Fibroblast of pulmonary artery (primary cell): Measurements from ENCODE around the gene CDADC1.

ENCODE experiments used
- DNase-seq: peaks from one replicate; pipeline ENCODE4 v3.0.0-alpha.2; 2010; ENCODE audit warnings: low read depth
- H3K4me3 ChIP-seq: replicated peaks from 2 replicates; pipeline ENCODE4 v1.5.1; 2011; ENCODE audit warnings: low read depth, mild to moderate bottlenecking, control low read depth, low read length, moderate library complexity
- CTCF ChIP-seq: IDR thresholded peaks from 2 replicates; pipeline ENCODE4 v1.5.1; 2011; ENCODE audit warnings: mild to moderate bottlenecking, control low read depth, low read length, inconsistent platforms; ENCODE audit errors: missing control alignments

CDADC1 gene

DNA sequence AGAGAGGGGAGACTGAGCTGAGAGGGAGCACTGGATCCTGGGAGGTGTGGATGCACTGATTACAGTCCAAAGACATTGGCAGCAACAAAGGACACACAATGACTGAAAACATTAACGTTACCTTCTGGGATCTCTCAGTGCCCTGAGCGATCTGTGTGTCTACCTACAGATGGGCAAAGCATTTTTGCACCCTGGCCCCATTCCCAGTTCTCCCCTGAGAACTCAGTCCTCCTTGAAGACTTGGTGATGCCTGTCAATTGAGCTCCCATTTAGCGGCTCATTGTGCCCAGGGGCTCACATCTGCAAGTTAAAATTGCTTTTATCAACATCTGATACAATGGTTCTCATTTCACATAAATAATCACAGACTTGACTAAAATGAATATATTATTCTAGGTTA is 62.5 kb downstream of the CDADC1 start:
- no peak for TF ChIP-seq CTCF
- no peak overlapping the region for H3K4me3 ChIP-seq
- DNase-seq: no peak

DNA sequence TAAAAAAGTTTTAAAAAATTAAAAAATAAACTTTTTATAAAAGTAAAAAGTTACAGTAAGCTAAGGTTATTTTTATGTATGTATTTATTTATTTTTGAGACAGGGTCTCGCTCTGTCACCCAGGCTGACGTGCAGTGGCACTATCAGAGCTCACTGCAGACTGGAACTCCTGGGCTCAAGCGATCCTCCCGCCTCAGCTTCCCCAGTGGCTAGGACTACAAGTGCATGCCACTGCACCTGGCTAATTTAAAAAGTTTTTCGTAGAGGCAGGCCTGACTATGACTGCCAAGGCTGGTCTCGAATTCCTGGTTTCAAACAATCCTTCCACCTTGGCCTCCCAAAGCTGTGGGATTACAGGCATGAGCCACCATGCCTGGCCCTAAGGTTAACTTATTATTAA is 64.1 kb downstream of the CDADC1 start:
- TF ChIP-seq CTCF: no peak
- H3K4me3 ChIP-seq: no peak overlapping the region
- DNase-seq: no peak

DNA sequence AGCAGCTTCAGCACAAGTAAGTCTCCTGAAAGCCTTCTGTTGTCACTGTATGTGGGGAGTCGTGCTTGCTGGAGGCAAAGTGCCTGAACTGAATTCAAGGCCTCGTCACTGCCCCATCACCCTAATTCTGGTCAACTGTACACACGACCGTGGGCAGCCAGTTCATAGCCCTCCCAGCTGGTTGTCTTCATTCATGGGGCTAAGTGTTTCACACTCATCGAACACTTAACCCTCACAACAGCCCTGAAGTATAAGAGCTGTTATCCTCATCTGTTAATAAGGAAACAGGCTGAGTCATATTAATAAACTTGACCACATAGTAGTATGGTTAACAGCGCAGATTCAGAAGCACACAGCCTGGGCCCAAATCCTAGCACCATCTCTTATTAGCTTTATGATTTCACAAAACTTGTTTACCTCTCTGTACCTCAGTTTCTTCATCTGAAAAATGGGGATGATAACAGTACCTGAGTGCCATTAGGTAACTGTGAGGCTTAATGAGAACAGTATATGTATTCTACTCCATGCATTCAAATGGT is 66.7 kb downstream of the CDADC1 start:
- DNase-seq: no peak
- TF ChIP-seq CTCF: no peak
- no peak overlapping the region for H3K4me3 ChIP-seq

- no peak for TF ChIP-seq CTCF
- no peak for DNase-seq
- no peak overlapping the region for H3K4me3 ChIP-seq
Measured at GRCh38 chr13:49315036-49315565, 67.4 kb downstream of the CDADC1 start.

GRCh38 chr13:49315756-49316482 is 68.2 kb downstream of the CDADC1 start:
- no peak overlapping the region for H3K4me3 ChIP-seq
- DNase-seq: no peak
- no peak for TF ChIP-seq CTCF

- TF ChIP-seq CTCF: no peak
- H3K4me3 ChIP-seq: no peak overlapping the region
- DNase-seq: peak; percentile 46
Measured at GRCh38 chr13:49319551-49319950, 71.8 kb downstream of the CDADC1 start.

DNA sequence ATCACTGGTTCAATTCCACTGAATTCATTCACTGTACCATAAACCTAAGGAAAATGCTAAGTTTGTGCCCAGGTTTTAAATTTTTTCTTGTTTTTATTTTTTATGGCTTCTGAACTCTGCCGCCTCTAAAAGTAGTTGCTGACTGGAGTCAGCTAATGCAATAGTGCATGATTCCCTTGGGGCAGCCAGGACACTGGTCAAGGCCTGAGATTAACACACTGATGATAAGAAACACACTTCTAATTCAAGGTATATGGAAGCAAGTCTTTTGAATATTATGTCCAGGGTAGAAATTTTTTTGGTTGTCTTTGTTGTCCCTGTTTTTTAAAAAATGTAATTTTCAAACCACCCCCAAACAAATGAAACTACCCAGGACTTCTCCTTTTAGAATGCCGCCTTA is 72.2 kb downstream of the CDADC1 start:
- H3K4me3 ChIP-seq: no peak overlapping the region
- no peak for TF ChIP-seq CTCF

More for the DNA sequence above, 72.2 kb downstream of the CDADC1 start:
- no peak for DNase-seq
